HCT116 (cell line): Measurements from ENCODE around the gene SPIB. TPM values are rescaled to one million over a fixed set of nuclear protein-coding genes. Genes with fewer than 3 reads are reported as not detected.

ENCODE experiments used
- ATAC-seq: fragments of 200-7000 bp; cut with Tn5 transposase; 2 replicates; pipeline ENCODE4 v1.9.1; 2020; ENCODE audit warnings: mild to moderate bottlenecking, moderate library complexity
- BruUV-seq: library from RNA; stranded (reverse); fragments of 400-500 nt; replicated peaks from 2 replicates; lab custom pipeline; 2021; lab: Mats Ljungman, UMichigan
- CTCF ChIA-PET: fragments of 300-600 bp; sonication (Branson Sonifier 250); formaldehyde crosslinking; loops from one replicate; lab custom pipeline; 2021; ENCODE audit warnings: antibody characterized with exemption; lab: Charles Lee
- POLR2A ChIA-PET: fragments of 300-600, 350-600 bp; sonication (Branson Sonifier 250); formaldehyde crosslinking; loops from one replicate; lab custom pipeline; 2021; ENCODE audit warnings: antibody characterized with exemption; lab: Charles Lee
- RAD21 ChIA-PET, 2 experiments: fragments of 300-600 bp; sonication (Branson Sonifier 250); formaldehyde crosslinking; loops; one replicate each; lab custom pipeline; 2023; ENCODE audit warnings: low total read pairs in 2 of 2; ENCODE audit not compliant: uncharacterized antibody in 2 of 2, unreplicated experiment in 2 of 2, low non-redundant PET in 1 of 2; lab: Charles Lee
- DNase-seq: peaks from one replicate; pipeline ENCODE4 v3.0.0-alpha.2; 2010; ENCODE audit warnings: low read depth, low spot score
- H2AFZ ChIP-seq: fragments of 200-600 bp; shearing (Covaris generic), sonication (generic); 2 replicates; pipeline ENCODE4 v1.6.1; 2017; ENCODE audit warnings: low read depth, mixed run types, mixed read lengths, antibody characterized with exemption, low read length; ENCODE audit not compliant: poor library complexity, severe bottlenecking
- H3K27ac ChIP-seq: 2 replicates; pipeline ENCODE4 v1.5.1; 2012; ENCODE audit warnings: low read depth, low read length
- H3K27me3 ChIP-seq: fragments of 200-600 bp; sonication (generic); 2 replicates; pipeline ENCODE4 v1.6.1; 2016; ENCODE audit warnings: mixed run types, low read length, mixed read lengths; ENCODE audit not compliant: insufficient read depth
- H3K36me3 ChIP-seq, 2 experiments: fragments of 200-500 bp in 1 of 2; fragments of 200-600 bp in 1 of 2; sonication (Bioruptor generic) in 1 of 2; sonication (generic) in 1 of 2; 2 replicates each; pipeline versions ENCODE4 v1.5.1 to v1.6.1; 2014 to 2016; ENCODE audit warnings: low read length in 2 of 2, inconsistent platforms in 1 of 2, mixed read lengths in 1 of 2, mixed run types in 1 of 2; ENCODE audit not compliant: insufficient read depth in 2 of 2, control insufficient read depth in 1 of 2
- H3K4me1 ChIP-seq, 2 experiments: fragments of 200-600 bp in 1 of 2; sonication (generic) in 1 of 2; 2 replicates each; pipeline versions ENCODE4 v1.5.1 to v1.6.1; 2012 to 2017; ENCODE audit warnings: low read length in 2 of 2, inconsistent platforms in 1 of 2, mild to moderate bottlenecking in 1 of 2, mixed read lengths in 1 of 2, mixed run types in 1 of 2, moderate library complexity in 1 of 2; ENCODE audit not compliant: insufficient read depth in 2 of 2, control insufficient read depth in 1 of 2
- H3K4me2 ChIP-seq: fragments of 200-600 bp; sonication (generic); 2 replicates; pipeline ENCODE4 v1.6.1; 2017; ENCODE audit warnings: mixed run types, low read length, mixed read lengths
- H3K4me3 ChIP-seq, 2 experiments: fragments of 200-600 bp in 1 of 2; sonication (generic) in 1 of 2; replicated peaks in 1 of 2; 2 replicates each; pipeline ENCODE4 v1.5.1; 2011 to 2016; ENCODE audit warnings: low read length in 2 of 2, control low read depth in 1 of 2, low read depth in 1 of 2, mild to moderate bottlenecking in 1 of 2, mixed read lengths in 1 of 2, mixed run types in 1 of 2
- H3K79me2 ChIP-seq: fragments of 200-600 bp; sonication (generic); 2 replicates; pipeline ENCODE4 v1.6.1; 2017; ENCODE audit warnings: mild to moderate bottlenecking, mixed run types, low read length, moderate library complexity, mixed read lengths; ENCODE audit not compliant: insufficient read depth
- H3K9ac ChIP-seq: fragments of 200-600 bp; sonication (generic); 2 replicates; pipeline ENCODE4 v1.6.1; 2016; ENCODE audit warnings: low read length, mixed read lengths
- H3K9me2 ChIP-seq: fragments of 200-600 bp; sonication (generic), shearing (Covaris generic); 2 replicates; pipeline ENCODE4 v1.6.1; 2017; ENCODE audit warnings: mixed run types, mild to moderate bottlenecking, moderate library complexity; ENCODE audit not compliant: insufficient read depth
- H3K9me3 ChIP-seq, 2 experiments: fragments of 200-500 bp in 1 of 2; fragments of 200-600 bp in 1 of 2; sonication (Bioruptor generic) in 1 of 2; sonication (generic) in 1 of 2; 2 replicates each; pipeline ENCODE4 v1.6.1; 2014 to 2017; ENCODE audit warnings: low read length in 2 of 2, mixed read lengths in 2 of 2, inconsistent platforms in 1 of 2, low read depth in 1 of 2, mild to moderate bottlenecking in 1 of 2, mixed run types in 1 of 2, moderate library complexity in 1 of 2; ENCODE audit not compliant: control insufficient read depth in 1 of 2, insufficient read depth in 1 of 2
- H4K20me1 ChIP-seq: fragments of 200-600 bp; sonication (generic), shearing (Covaris generic); 2 replicates; pipeline ENCODE4 v1.6.1; 2017; ENCODE audit warnings: mixed run types, mild to moderate bottlenecking, moderate library complexity; ENCODE audit not compliant: insufficient read depth
- ATF3 ChIP-seq: IDR thresholded peaks from 2 replicates; pipeline ENCODE4 v1.6.1; 2012
- CBX3 ChIP-seq: IDR thresholded peaks from 2 replicates; pipeline ENCODE4 v1.6.1; 2012; ENCODE audit warnings: low read depth
- CEBPB ChIP-seq: IDR thresholded peaks from 2 replicates; pipeline ENCODE4 v1.6.1; 2012; ENCODE audit warnings: low read depth
- EGR1 ChIP-seq: IDR thresholded peaks from 2 replicates; pipeline ENCODE4 v1.6.1; 2012; ENCODE audit warnings: low read depth
- ELF1 ChIP-seq: IDR thresholded peaks from 2 replicates; pipeline ENCODE4 v1.6.1; 2012; ENCODE audit warnings: low read depth, borderline replicate concordance
- EZH2 ChIP-seq: fragments of 200-600 bp; sonication (generic); IDR thresholded peaks from 2 replicates; pipeline ENCODE4 v1.6.1; 2017; ENCODE audit warnings: antibody characterized with exemption, mixed run types
- EZH2phosphoT487 ChIP-seq: fragments of 200-600 bp; IDR thresholded peaks from 2 replicates; pipeline ENCODE4 v1.6.1; 2018; ENCODE audit warnings: antibody characterized with exemption, borderline replicate concordance
- FOSL1 ChIP-seq: IDR thresholded peaks from 2 replicates; pipeline ENCODE4 v1.6.1; 2012; ENCODE audit warnings: low read depth
- MAX ChIP-seq: IDR thresholded peaks from 2 replicates; pipeline ENCODE4 v1.6.1; 2012
- POLR2A ChIP-seq: IDR thresholded peaks from 2 replicates; pipeline ENCODE4 v1.7.0; 2011; ENCODE audit warnings: borderline replicate concordance; ENCODE audit not compliant: insufficient read depth, insufficient read length; ENCODE audit errors: extremely low read depth
- POLR2AphosphoS5 ChIP-seq: IDR thresholded peaks from 2 replicates; pipeline ENCODE4 v1.6.1; 2011; ENCODE audit warnings: mild to moderate bottlenecking, low read depth, low read length, moderate library complexity
- RAD21 ChIP-seq: IDR thresholded peaks from 2 replicates; pipeline ENCODE4 v1.6.1; 2012; ENCODE audit warnings: low read depth, mild to moderate bottlenecking
- SP1 ChIP-seq: IDR thresholded peaks from 2 replicates; pipeline ENCODE4 v1.6.1; 2012; ENCODE audit warnings: low read depth
- SRF ChIP-seq: IDR thresholded peaks from 2 replicates; pipeline ENCODE4 v1.6.1; 2012; ENCODE audit warnings: low read depth
- TCF7L2 ChIP-seq: IDR thresholded peaks from 2 replicates; pipeline ENCODE4 v1.7.0; 2011; ENCODE audit warnings: borderline replicate concordance, inconsistent platforms; ENCODE audit not compliant: insufficient read depth, insufficient read length; ENCODE audit errors: extremely low read depth
- ZFX ChIP-seq: fragments of 450-650 bp; IDR thresholded peaks from 2 replicates; pipeline ENCODE4 v1.6.1; 2017
- intact Hi-C: fragments of 100-400 bp; cut with micrococcal nuclease; formaldehyde crosslinking; loops from 2 replicates; pipeline ENCODE4 v1.10.0; 2022
- total RNA-seq: library from RNA; stranded (reverse); gene quantifications from one replicate; pipeline ENCODE4 v1.2.1, GENCODE V29; 2021; ENCODE audit not compliant: unreplicated experiment
- TF ChIP-seq, protein P1 (sequence below): IDR thresholded peaks from 2 replicates; pipeline ENCODE4 v1.6.1; 2012; ENCODE audit warnings: low read depth

SPIB gene
- total RNA-seq, 1 experiment from 2014 or later = 0.96 TPM

- TF ChIP-seq, protein P1, sequence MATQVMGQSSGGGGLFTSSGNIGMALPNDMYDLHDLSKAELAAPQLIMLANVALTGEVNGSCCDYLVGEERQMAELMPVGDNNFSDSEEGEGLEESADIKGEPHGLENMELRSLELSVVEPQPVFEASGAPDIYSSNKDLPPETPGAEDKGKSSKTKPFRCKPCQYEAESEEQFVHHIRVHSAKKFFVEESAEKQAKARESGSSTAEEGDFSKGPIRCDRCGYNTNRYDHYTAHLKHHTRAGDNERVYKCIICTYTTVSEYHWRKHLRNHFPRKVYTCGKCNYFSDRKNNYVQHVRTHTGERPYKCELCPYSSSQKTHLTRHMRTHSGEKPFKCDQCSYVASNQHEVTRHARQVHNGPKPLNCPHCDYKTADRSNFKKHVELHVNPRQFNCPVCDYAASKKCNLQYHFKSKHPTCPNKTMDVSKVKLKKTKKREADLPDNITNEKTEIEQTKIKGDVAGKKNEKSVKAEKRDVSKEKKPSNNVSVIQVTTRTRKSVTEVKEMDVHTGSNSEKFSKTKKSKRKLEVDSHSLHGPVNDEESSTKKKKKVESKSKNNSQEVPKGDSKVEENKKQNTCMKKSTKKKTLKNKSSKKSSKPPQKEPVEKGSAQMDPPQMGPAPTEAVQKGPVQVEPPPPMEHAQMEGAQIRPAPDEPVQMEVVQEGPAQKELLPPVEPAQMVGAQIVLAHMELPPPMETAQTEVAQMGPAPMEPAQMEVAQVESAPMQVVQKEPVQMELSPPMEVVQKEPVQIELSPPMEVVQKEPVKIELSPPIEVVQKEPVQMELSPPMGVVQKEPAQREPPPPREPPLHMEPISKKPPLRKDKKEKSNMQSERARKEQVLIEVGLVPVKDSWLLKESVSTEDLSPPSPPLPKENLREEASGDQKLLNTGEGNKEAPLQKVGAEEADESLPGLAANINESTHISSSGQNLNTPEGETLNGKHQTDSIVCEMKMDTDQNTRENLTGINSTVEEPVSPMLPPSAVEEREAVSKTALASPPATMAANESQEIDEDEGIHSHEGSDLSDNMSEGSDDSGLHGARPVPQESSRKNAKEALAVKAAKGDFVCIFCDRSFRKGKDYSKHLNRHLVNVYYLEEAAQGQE = no peak
- TF ChIP-seq FOSL1 = no peak
- TF ChIP-seq RAD21 = no peak
Observed at GRCh38 chr19:50402544-50403301, 16.0 kb upstream of the SPIB start (continued).

DNA sequence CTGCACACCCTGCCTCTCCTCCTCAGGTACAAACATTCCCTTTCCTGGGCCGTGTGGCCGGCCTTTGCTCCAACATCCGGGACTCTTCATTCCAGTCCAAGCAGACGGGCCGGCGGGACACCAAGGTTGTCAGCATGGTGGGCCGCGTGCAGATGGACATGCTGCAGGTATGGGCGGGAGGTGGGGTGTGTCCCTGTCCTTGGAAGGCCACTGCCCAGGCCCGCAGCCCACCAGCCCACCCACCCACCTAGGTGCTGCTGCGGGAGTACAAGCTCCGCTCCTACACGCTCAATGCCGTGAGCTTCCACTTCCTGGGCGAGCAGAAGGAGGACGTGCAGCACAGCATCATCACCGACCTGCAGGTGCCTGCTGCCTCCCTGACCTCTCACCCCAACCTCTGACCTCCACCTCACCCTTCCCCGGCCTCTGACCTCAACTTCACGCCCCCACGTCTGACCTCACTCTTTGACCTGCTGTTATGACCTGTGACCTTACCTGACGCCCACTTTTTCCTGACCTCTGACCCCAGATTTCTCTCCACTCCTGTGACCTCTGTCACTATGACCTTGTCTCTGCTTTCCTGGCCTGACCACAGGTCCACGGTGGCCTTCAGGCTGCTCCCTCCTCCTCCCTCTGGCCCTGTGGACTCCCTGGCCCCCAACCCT lies 12.4 kb upstream of the SPIB start:
- H3K79me2 ChIP-seq = no peaks in the 10 kb centered on the region
- DNase-seq (no peak), ATAC-seq (peak; percentile 6; the same call in 1 of the 2 replicates)
- intact Hi-C loops = no loop called here
- H3K9ac ChIP-seq = no peak overlapping the region
- no peak overlapping the region for H3K4me3 ChIP-seq
- CTCF ChIA-PET = no interaction called here
- no TSS peak for BruUV-seq
- no peak overlapping the region for H2AFZ ChIP-seq
- no peaks in the 10 kb centered on the region for H4K20me1 ChIP-seq
- no peaks in the 10 kb centered on the region for H3K27me3 ChIP-seq
- RAD21 ChIA-PET = no interaction called here
- no peaks in the 10 kb centered on the region for H3K4me1 ChIP-seq
- no peak overlapping the region for H3K4me2 ChIP-seq
- no peak for TF ChIP-seq CBX3
- no peak for TF ChIP-seq EGR1
- no peak for TF ChIP-seq ZFX
- no peak for TF ChIP-seq MAX
- TF ChIP-seq POLR2A = no peak
- TF ChIP-seq SRF = no peak
- no peak for TF ChIP-seq FOSL1
- TF ChIP-seq EZH2 = no peak
- TF ChIP-seq ATF3 = no peak
- TF ChIP-seq, protein P1 = no peak
- no peak for TF ChIP-seq ELF1
- TF ChIP-seq SP1 = no peak
- TF ChIP-seq POLR2AphosphoS5 = no peak
- TF ChIP-seq TCF7L2 = no peak
- no peak for TF ChIP-seq CEBPB
- TF ChIP-seq EZH2phosphoT487 = no peak
- POLR2A ChIA-PET = no interaction called here
- no peaks in the 10 kb centered on the region for H3K9me2 ChIP-seq
- H3K27ac ChIP-seq = no peak overlapping the region
- H3K9me3 ChIP-seq = no peaks in the 10 kb centered on the region
- peaks cover 15 to 49% of the 10 kb centered on the region in 2 experiments; a peak in 3 of 4 replicates for H3K36me3 ChIP-seq
